HCT116 (cell line): ENCODE results near the gene TECPR1.

Experiments
- CTCF ChIP-seq, 3 experiments: fragments of 200-600 bp in 1 of 3; sonication (generic) in 1 of 3; IDR thresholded peaks in 2 of 3; conservative IDR thresholded peaks in 1 of 3; 2 replicates each; pipeline ENCODE4 v1.5.1; 2012 to 2017; ENCODE audit warnings: low read depth in 2 of 3, low read length in 2 of 3, antibody characterized with exemption in 1 of 3, borderline replicate concordance in 1 of 3, control low read depth in 1 of 3, mild to moderate bottlenecking in 1 of 3, mixed read lengths in 1 of 3, mixed run types in 1 of 3, moderate library complexity in 1 of 3; ENCODE audit not compliant: insufficient read depth in 1 of 3
- EZH2 ChIP-seq: fragments of 200-600 bp; sonication (generic); IDR thresholded peaks from 2 replicates; pipeline ENCODE4 v1.6.1; 2017; ENCODE audit warnings: antibody characterized with exemption, mixed run types
- JUND ChIP-seq: IDR thresholded peaks from 2 replicates; pipeline ENCODE4 v1.6.1; 2012
- MAX ChIP-seq: IDR thresholded peaks from 2 replicates; pipeline ENCODE4 v1.6.1; 2012
- POLR2A ChIP-seq: IDR thresholded peaks from 2 replicates; pipeline ENCODE4 v1.7.0; 2011; ENCODE audit warnings: borderline replicate concordance; ENCODE audit not compliant: insufficient read depth, insufficient read length; ENCODE audit errors: extremely low read depth
- POLR2AphosphoS5 ChIP-seq: IDR thresholded peaks from 2 replicates; pipeline ENCODE4 v1.6.1; 2011; ENCODE audit warnings: mild to moderate bottlenecking, low read depth, low read length, moderate library complexity
- REST ChIP-seq: IDR thresholded peaks from 2 replicates; pipeline ENCODE4 v1.6.1; 2012; ENCODE audit warnings: low read depth
- ZFX ChIP-seq: fragments of 450-650 bp; IDR thresholded peaks from 2 replicates; pipeline ENCODE4 v1.6.1; 2017

- no peak for TF ChIP-seq POLR2A
- TF ChIP-seq CTCF (IDR thresholded peaks at IDR 0.05 in 2 of 3, conservative IDR thresholded peaks at IDR 0.05 in 1 of 3; ENCODE audit: borderline replicate concordance in 1 of 3, insufficient read depth in 1 of 3, low read depth in 2 of 3, low read length in 2 of 3) = no peak
- TF ChIP-seq ZFX = no peak
- no peak for TF ChIP-seq REST
- no peak for TF ChIP-seq MAX
- no peak for TF ChIP-seq JUND
- TF ChIP-seq EZH2 = no peak
- TF ChIP-seq POLR2AphosphoS5 = no peak
Observed at GRCh38 chr7:98229991-98230745, 21.9 kb downstream of the TECPR1 start.
